GM18873 (cell line): ENCODE results near the gene SLC29A3.

Source experiments
- ATAC-seq: cut with Tn5 transposase; IDR thresholded peaks from one replicate; pipeline ENCODE4 v1.9.1; 2021; ENCODE audit warnings: mild to moderate bottlenecking, moderate library complexity, moderate number of reproducible peaks; ENCODE audit not compliant: unreplicated experiment, low FRiP score

SLC29A3 gene

GRCh38 chr10:71317739-71318138, 1.3 kb upstream of the SLC29A3 start:
- ATAC-seq, result no peak

- no peak for ATAC-seq
Observed at GRCh38 chr10:71319800-71320392, 837 bp downstream of the SLC29A3 start.

- no peak for ATAC-seq
Observed at GRCh38 chr10:71320592-71320991, 1.5 kb downstream of the SLC29A3 start.

GRCh38 chr10:71321386-71321785, 2.3 kb downstream of the SLC29A3 start:
- ATAC-seq, result no peak

GRCh38 chr10:71323407-71323806, 4.3 kb downstream of the SLC29A3 start:
- no peak for ATAC-seq

DNA sequence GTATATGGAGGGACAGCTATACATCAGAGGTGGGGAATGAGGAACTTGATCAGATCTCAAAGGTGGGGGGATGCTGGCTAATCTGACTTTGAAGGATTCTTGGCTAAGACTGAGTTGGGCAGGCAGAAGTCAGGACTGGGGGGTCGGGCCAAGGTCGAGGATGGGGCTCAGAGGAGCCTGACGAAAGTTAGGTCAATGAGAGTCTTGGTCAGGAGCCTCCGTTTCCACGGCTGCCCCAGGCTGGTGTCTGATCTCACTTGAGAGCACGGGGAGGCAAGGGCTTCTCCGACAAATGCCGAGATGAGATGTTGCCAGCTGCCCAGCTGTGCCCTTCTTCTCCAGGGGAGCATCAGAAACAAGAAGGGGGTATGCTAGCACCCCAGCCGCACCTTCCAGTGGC, 5.7 kb downstream of the SLC29A3 start:
- no peak for ATAC-seq

GRCh38 chr10:71325267-71325666, 6.2 kb downstream of the SLC29A3 start:
- no peak for ATAC-seq

- ATAC-seq, result no peak
Observed at GRCh38 chr10:71326464-71326881, 7.4 kb downstream of the SLC29A3 start.

DNA sequence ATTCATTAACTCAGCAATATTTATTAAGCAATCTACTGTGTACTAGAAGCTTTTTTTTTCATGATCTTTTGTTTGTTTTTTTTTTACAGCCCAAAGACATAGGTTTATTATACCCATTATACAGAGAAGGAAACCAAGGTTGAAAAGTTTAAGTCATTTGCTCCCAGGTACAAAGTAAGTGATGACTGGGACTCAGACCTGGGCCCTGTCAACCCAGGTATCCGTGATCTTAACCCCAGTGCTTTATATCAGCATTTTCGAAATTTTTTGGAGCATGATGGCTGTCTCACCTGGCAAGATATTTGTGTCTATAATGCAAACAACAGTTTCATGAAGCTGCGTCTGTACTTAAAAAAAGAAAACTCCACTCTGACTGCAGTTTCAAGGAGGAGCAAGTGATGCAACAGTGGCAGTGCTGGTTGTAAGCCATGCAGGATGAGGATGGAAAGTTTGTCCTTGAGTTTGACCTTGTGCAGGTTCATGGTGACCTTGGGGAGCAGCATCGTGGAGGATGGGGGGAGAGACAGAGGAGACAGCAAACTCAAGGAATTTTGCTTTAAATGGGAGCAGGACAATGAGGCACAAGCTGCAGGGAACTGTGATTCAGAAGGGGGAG, 11.8 kb downstream of the SLC29A3 start:
- no peak for ATAC-seq

- ATAC-seq, result no peak
Observed at GRCh38 chr10:71331736-71332135, 12.7 kb downstream of the SLC29A3 start.

DNA sequence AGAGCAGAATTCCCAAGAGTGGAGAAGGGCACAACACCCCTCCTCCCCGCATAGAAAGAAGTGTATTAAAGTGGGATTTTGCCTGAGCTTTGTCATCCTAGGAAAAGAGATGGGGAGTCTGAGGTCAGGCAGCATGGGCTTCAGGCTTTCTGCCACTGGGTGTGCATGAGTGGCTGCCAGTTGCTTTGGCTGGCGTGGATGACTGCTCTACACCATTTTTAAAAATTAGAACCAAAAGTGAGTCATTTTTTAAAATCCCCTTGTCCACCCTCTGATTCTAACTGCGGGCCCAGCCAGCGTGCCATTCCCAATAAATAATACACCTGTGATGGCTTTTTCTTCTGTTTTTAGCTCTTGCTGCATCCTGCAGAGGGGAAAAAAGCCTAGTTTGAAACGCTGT, 13.4 kb downstream of the SLC29A3 start:
- no peak for ATAC-seq

DNA sequence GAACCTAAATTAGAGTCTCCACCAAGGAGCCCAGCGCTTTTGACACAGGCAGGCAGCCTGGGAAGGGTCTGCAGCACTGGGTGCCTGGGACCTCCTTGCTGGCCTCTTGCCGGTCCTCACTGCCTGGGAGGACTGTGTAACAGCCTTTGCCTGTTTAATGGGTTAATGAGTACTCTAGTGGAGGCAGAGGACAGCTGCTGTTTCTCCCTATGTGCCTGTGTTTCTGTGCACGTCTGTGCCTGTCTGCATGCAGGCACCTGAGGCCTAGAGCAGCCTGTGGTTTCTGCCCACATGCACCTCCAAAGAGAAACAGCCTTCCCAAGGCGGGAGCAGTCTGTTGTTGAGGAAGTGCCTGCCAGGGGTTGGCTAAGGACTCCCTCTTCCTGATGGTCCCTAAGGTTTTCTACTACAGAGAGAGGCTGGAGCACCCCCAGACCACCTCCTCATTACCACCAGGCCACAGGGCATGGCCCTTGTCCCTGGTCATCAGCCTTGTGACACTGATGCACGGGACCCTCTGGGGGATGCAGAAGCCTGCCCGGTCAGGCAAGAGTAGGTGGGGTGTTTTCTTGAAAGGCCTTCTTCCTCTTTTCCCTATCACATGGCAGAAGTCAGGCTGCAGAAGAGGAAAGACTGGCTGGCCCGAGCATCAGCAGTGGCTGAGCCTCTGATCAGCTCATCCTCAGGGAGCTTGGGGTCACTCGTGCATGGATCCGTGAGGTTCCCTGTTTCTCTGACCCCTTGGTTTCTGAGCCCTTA, 14.2 kb downstream of the SLC29A3 start:
- ATAC-seq, result no peak

- ATAC-seq, result no peak
Observed at GRCh38 chr10:71334221-71334791, 15.2 kb downstream of the SLC29A3 start.

- ATAC-seq, result no peak
Observed at GRCh38 chr10:71335173-71335708, 16.2 kb downstream of the SLC29A3 start.

- ATAC-seq, result no peak
Observed at GRCh38 chr10:71336632-71337031, 17.6 kb downstream of the SLC29A3 start.

DNA sequence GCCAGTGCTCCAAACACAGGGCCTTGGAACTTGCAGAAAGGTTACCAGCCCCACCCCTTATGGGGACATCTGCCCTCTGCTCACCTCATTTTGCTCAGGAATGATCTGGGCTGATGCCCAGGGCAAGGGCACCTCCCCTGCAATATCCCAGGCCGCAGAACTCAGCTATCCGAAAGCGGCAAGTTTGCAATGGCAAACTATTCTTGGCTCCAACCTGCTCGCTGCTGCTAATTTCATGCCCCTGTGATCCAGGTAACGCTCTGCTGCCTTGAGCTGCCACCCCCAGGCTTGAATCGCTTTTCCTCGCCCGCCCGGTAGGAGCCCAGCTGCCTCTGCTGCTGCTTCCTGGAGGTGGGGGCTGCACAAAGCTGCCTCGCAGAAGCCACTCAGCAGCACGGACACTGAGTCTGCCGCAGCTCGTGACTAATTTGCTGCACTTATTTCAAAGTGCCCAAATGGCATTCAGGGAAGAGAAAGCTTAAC, 18.2 kb downstream of the SLC29A3 start:
- ATAC-seq, result no peak

- ATAC-seq, result no peak
Observed at GRCh38 chr10:71338728-71339495, 19.9 kb downstream of the SLC29A3 start.

DNA sequence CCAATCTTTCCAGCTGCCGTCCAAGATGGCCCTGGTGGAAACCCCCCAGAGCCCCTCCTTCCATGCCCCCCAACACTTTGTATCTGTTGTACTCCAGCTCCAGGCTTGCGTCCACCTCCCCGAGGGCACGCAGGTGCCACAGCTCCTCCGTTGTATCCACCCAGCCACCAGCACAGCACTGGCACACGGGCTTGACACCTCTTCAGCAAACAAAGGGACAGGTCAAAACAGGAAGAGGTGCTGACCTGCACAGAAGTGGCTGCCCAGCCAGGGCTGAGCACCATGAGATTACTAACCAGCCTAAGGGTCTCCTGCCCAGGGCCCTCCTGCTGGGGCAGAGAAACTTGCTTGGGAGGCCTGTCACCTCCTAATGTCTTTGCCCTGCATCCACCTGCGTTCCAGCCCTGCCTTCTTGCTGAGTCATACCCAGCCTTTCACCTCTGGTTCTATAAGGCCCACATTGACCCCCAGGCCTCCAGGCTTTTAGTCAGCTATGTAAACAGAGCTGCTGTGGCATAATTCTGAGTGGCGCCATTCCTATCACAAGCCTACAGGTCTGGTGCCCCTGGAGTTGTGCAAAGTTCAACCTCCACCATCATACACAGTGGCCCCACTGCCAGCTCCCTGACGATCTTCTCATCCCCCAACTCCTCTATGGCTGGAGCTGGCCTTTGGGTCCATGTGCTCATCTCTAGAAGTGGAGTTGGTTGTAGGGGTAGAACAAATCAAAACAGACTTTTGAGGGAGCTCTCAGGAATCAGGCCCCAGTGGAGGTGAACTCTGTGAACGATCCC, 20.9 kb downstream of the SLC29A3 start:
- no peak for ATAC-seq

GRCh38 chr10:71342573-71343391, 23.7 kb downstream of the SLC29A3 start:
- no peak for ATAC-seq
